Upper lobe of left lung (tissue), 6 donors: ENCODE measurements around the gene KCNAB1. TPM values are rescaled to one million over a fixed set of nuclear protein-coding genes. Genes with fewer than 3 reads are reported as not detected.
A peak's percentile ranks its signal among the peaks of the same experiment; 100 is the strongest.

ENCODE experiments used
- ATAC-seq, 2 donors: fragments of 200-7000 bp; cut with Tn5 transposase; one replicate each; pipeline ENCODE4 v1.9.1; 2022; ENCODE audit warnings: mild to moderate bottlenecking in 2 of 2, moderate library complexity in 2 of 2; ENCODE audit not compliant: low FRiP score in 2 of 2
- DNase-seq, 2 donors: peaks; one replicate each; pipeline ENCODE4 v3.0.0-alpha.2; 2019 to 2020
- H3K27ac ChIP-seq, 4 donors: fragments of 200-600 bp; sonication (generic); one replicate each; pipeline ENCODE4 v1.5.1; 2016 to 2019
- H3K27me3 ChIP-seq, 4 donors: fragments of 200-600 bp; sonication (generic); one replicate each; pipeline ENCODE4 v1.5.1; 2017 to 2019
- H3K36me3 ChIP-seq, 4 donors: fragments of 200-600 bp; sonication (generic); one replicate each; pipeline ENCODE4 v1.5.1; 2016 to 2019
- H3K4me1 ChIP-seq, 4 donors: fragments of 200-600 bp; sonication (generic); one replicate each; pipeline ENCODE4 v1.5.1; 2018 to 2019
- H3K4me3 ChIP-seq, 4 donors: fragments of 200-600 bp; sonication (generic); one replicate each; pipeline ENCODE4 v1.5.1; 2017 to 2019; ENCODE audit warnings: mild to moderate bottlenecking in 2 of 4, moderate library complexity in 1 of 4
- H3K9me3 ChIP-seq, 4 donors: fragments of 200-600 bp; sonication (generic); one replicate each; pipeline ENCODE4 v1.5.1; 2018 to 2019
- EP300 ChIP-seq, 4 donors: sonication (generic); formaldehyde crosslinking; IDR thresholded peaks; one replicate each; pipeline ENCODE4 v1.5.1; 2017; ENCODE audit warnings: antibody characterized with exemption in 4 of 4, control low read depth in 2 of 4
- POLR2A ChIP-seq, 4 donors: fragments of 450-650 bp; IDR thresholded peaks; one replicate each; pipeline ENCODE4 v1.5.1; 2016 to 2017; ENCODE audit warnings: antibody characterized with exemption in 4 of 4, mild to moderate bottlenecking in 2 of 4
- POLR2AphosphoS5 ChIP-seq, 2 donors: sonication (generic); formaldehyde crosslinking; IDR thresholded peaks; one replicate each; pipeline ENCODE4 v1.5.1; 2017; ENCODE audit warnings: antibody characterized with exemption in 2 of 2
- WGBS, 2 donors: methylation state at CpG; one replicate each; pipeline ENCODE4 v1.1.5; 2017 to 2018; 5-methylcytosine and 5-hydroxymethylcytosine counted together
- total RNA-seq, 6 donors: library from RNA; depleted of rRNA in 4 of 6; stranded (reverse); fragments of >200 nt in 4 of 6; gene quantifications; one replicate each; pipeline versions ENCODE4 v1.1.0 to v1.2.1, GENCODE V29; 2016 to 2021
- TF ChIP-seq, protein P1 (sequence below), 6 experiments: fragments of 450-650 bp in 4 of 6; fragments of 200-600 bp in 2 of 6; sonication (generic) in 2 of 6; IDR thresholded peaks; one replicate each; pipeline ENCODE4 v1.5.1; 2016 to 2019; ENCODE audit warnings: antibody characterized with exemption in 6 of 6
- donor health status: DM: no; HTN: no; CAD: no; lungs with moderate emphysema.
- donor health status: DM: no; HTN: yes; CAD: no; lungs with severe emphysema.

Gene KCNAB1
- total RNA-seq, 6 donors from 2014 or later: 0.79 to 5.2 (median 3.0) TPM

GRCh38 chr3:156554515-156554841 is 434.1 kb downstream of the KCNAB1 start:
- H3K27me3 ChIP-seq: no peaks in the 10 kb centered on the region
- H3K27ac ChIP-seq: peak overlapping the region; percentile 84 to 93 (median 88)
- TF ChIP-seq POLR2AphosphoS5 (IDR thresholded peaks at IDR 0.05) (no peak), EP300 (IDR thresholded peaks at IDR 0.05) (no peak), POLR2A (IDR thresholded peaks at IDR 0.05) (no peak)
- TF ChIP-seq, protein P1, sequence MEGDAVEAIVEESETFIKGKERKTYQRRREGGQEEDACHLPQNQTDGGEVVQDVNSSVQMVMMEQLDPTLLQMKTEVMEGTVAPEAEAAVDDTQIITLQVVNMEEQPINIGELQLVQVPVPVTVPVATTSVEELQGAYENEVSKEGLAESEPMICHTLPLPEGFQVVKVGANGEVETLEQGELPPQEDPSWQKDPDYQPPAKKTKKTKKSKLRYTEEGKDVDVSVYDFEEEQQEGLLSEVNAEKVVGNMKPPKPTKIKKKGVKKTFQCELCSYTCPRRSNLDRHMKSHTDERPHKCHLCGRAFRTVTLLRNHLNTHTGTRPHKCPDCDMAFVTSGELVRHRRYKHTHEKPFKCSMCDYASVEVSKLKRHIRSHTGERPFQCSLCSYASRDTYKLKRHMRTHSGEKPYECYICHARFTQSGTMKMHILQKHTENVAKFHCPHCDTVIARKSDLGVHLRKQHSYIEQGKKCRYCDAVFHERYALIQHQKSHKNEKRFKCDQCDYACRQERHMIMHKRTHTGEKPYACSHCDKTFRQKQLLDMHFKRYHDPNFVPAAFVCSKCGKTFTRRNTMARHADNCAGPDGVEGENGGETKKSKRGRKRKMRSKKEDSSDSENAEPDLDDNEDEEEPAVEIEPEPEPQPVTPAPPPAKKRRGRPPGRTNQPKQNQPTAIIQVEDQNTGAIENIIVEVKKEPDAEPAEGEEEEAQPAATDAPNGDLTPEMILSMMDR (IDR thresholded peaks at IDR 0.05): no peak
- H3K36me3 ChIP-seq: peaks cover 0 to 30% (median 0%) of the 10 kb centered on the region in 4 donors
- H3K4me1 ChIP-seq: peaks cover 12 to 40% (median 29%) of the 10 kb centered on the region in 4 donors
- DNase-seq (peak in 1 of 2 donors; percentile 31), ATAC-seq (no peak)
- H3K4me3 ChIP-seq: peak overlapping the region; percentile 78 to 98 (median 82)
- no peaks in the 10 kb centered on the region for H3K9me3 ChIP-seq
- WGBS, 2 donors: 0 to 1% methylated on average over 8 to 11 of the region's 11 CpGs

- Histone ChIP-seq H3K27me3 (no peaks in the 10 kb centered on the region), H3K4me3 (peak within 1 kb of the TSS; percentile 78 to 98 (median 82)), H3K9me3 (no peaks in the 10 kb centered on the region), H3K36me3 (peaks cover 0 to 24% (median 0%) of the 10 kb centered on the region in 4 donors), H3K27ac (peak within 1 kb of the TSS; percentile 84 to 93 (median 88)), H3K4me1 (peaks cover 12 to 40% (median 29%) of the 10 kb centered on the region in 4 donors)
- DNase-seq (peak; percentile 99 to 100), ATAC-seq (peak; percentile 100)
- WGBS, 2 donors: 3 to 8% methylated on average over 26 to 49 of the region's 60 CpGs
- TF ChIP-seq, protein P1 (IDR thresholded peaks at IDR 0.05): peak in 5 of 6 experiments; percentile 49 to 86 (median 76)
- peak; percentile 84 to 85 for TF ChIP-seq POLR2AphosphoS5 (IDR thresholded peaks at IDR 0.05)
- TF ChIP-seq POLR2A (IDR thresholded peaks at IDR 0.05): peak in 3 of 4 donors; percentile 66 to 95 (median 92)
- no peak for TF ChIP-seq EP300 (IDR thresholded peaks at IDR 0.05)
Observed at GRCh38 chr3:156554842-156555687, 434.7 kb downstream of the KCNAB1 start, which contains the start of gene SSR3. Gene SSR3 (minus strand): TSS chr3:156555117. CDS start chr3:156555089, 28 bp downstream.

DNA sequence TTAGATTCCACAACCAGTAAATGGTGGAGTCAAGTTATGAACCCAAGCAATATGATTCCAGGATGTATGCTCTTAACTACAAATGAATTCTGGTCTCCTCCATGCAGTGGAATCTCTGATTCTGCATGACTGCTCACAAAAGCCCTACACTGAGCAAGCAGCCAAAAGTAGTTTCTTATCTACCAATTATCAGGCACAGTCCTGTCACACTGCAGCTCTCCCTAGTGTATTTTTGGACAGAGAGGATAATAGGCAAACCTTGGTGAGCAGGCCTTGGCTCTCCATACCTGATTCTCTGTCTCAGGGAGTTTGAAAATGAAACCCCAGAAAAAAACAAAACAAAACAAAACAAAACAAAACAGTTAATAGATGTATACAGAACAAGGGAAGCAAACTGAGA is 438.0 kb downstream of the KCNAB1 start:
- H3K4me1 ChIP-seq: peaks cover 7 to 9% (median 8%) of the 10 kb centered on the region in 4 donors
- no peak overlapping the region for H3K4me3 ChIP-seq
- H3K9me3 ChIP-seq: no peaks in the 10 kb centered on the region
- ATAC-seq (no peak), DNase-seq (no peak)
- no peaks in the 10 kb centered on the region for H3K27me3 ChIP-seq
- no peak overlapping the region for H3K27ac ChIP-seq
- TF ChIP-seq POLR2A (IDR thresholded peaks at IDR 0.05) (no peak), EP300 (IDR thresholded peaks at IDR 0.05) (no peak), POLR2AphosphoS5 (IDR thresholded peaks at IDR 0.05) (no peak)
- TF ChIP-seq, protein P1 (IDR thresholded peaks at IDR 0.05): no peak
- H3K36me3 ChIP-seq: no peaks in the 10 kb centered on the region

DNA sequence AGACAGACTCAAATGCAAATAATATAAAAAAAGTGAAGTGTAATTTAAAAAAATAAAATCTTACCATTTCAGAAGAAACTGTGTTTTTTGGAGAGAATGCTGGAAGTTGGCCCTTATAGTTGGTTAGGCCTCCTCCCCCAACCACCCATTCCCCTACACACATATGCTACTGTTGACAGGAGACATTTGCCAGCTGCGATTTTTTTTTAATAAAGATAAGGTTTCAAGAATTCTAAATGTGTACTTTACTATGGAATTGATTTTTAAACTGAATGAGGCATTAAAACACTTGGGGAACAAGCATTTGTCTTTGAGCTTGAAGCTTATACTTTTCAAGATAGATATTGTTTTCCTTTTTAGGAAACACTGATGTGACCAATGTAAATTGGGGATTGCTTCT is 438.9 kb downstream of the KCNAB1 start:
- Histone ChIP-seq H3K36me3 (no peaks in the 10 kb centered on the region), H3K9me3 (no peaks in the 10 kb centered on the region), H3K27ac (no peak overlapping the region), H3K4me1 (peaks cover 0 to under 1% (median 0%) of the 10 kb centered on the region in 4 donors), H3K27me3 (no peaks in the 10 kb centered on the region), H3K4me3 (no peak overlapping the region)
- ATAC-seq (no peak), DNase-seq (no peak)
- TF ChIP-seq, protein P1 (IDR thresholded peaks at IDR 0.05): no peak
- TF ChIP-seq EP300 (IDR thresholded peaks at IDR 0.05) (no peak), POLR2AphosphoS5 (IDR thresholded peaks at IDR 0.05) (no peak), POLR2A (IDR thresholded peaks at IDR 0.05) (no peak)
- whole genome bisulfite sequencing, 2 donors: 43 to 63% methylated on average over 1 of the region's 1 CpG
